ENCODE measurements around the gene RPS27.
A peak's percentile ranks its signal among the peaks of the same experiment; 100 is the strongest.

Gene RPS27

DNA sequence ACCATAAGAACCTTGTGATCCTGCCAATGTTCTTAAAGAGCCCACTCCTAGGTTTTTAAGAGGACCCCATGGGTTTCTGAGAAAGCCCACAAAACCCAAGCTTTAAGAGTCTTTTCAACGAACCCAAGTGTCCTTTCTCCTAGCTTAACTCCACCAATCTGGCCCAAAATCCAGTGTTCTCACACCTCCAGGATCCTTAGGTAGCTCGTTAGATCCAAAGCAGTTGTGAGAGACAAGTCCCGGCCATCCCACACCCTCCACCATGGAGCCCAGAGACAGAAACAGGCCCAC lies 45.8 kb upstream of the RPS27 start:
- TF ChIP-seq, protein P1, sequence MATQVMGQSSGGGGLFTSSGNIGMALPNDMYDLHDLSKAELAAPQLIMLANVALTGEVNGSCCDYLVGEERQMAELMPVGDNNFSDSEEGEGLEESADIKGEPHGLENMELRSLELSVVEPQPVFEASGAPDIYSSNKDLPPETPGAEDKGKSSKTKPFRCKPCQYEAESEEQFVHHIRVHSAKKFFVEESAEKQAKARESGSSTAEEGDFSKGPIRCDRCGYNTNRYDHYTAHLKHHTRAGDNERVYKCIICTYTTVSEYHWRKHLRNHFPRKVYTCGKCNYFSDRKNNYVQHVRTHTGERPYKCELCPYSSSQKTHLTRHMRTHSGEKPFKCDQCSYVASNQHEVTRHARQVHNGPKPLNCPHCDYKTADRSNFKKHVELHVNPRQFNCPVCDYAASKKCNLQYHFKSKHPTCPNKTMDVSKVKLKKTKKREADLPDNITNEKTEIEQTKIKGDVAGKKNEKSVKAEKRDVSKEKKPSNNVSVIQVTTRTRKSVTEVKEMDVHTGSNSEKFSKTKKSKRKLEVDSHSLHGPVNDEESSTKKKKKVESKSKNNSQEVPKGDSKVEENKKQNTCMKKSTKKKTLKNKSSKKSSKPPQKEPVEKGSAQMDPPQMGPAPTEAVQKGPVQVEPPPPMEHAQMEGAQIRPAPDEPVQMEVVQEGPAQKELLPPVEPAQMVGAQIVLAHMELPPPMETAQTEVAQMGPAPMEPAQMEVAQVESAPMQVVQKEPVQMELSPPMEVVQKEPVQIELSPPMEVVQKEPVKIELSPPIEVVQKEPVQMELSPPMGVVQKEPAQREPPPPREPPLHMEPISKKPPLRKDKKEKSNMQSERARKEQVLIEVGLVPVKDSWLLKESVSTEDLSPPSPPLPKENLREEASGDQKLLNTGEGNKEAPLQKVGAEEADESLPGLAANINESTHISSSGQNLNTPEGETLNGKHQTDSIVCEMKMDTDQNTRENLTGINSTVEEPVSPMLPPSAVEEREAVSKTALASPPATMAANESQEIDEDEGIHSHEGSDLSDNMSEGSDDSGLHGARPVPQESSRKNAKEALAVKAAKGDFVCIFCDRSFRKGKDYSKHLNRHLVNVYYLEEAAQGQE (IDR thresholded peaks at IDR 0.05; ENCODE audit: insufficient read depth in 1 of 2, low read depth in 2 of 2, low read length in 2 of 2), result no peak
- TF ChIP-seq POLR2AphosphoS5 (IDR thresholded peaks at IDR 0.05; ENCODE audit: low read depth, low read length), result no peak
- no peak for TF ChIP-seq FOXP2 (optimal IDR thresholded peaks at IDR 0.05; ENCODE audit: borderline replicate concordance, extremely low read depth, extremely low read length, insufficient read depth)
- TF ChIP-seq TAF1 (IDR thresholded peaks at IDR 0.05; ENCODE audit: borderline replicate concordance, insufficient read depth, low read length), result no peak
- no peak for TF ChIP-seq SIN3A (IDR thresholded peaks at IDR 0.05; ENCODE audit: borderline replicate concordance, insufficient read depth, low read length)

DNA sequence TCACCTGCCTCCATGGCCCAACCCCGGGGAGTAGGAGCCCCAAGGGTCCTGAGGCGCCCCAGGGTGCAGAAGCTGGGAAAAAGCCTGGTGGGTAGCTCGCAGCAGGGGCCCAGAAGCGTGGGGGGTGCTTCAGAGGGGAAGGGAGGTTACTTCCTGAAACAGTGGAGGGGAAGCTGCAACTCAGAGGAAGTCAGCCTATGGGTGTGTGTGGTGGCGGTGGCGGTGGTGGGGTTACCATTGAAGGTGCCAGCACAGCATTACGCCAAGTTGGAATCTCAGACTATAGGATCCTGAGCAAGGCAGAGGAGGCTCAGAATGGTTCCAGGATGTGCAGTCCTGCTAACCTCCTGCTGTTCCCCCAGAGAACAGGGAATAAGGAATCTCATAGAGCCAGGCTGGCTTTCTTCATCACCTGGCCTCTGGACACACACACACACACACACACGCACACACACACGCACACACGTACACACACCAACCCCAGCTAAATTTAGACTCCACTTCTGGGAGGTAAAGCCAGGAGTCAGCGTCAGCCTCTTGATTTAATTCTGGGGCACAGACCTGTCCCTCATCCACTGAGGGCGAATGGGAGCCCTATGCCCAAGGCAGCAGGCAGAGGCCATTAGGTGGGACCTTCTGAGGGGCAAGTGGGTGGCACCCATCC lies 45.3 kb upstream of the RPS27 start:
- TF ChIP-seq TAF1 (IDR thresholded peaks at IDR 0.05; ENCODE audit: borderline replicate concordance, insufficient read depth, low read length) (no peak), FOXP2 (optimal IDR thresholded peaks at IDR 0.05; ENCODE audit: borderline replicate concordance, extremely low read depth, extremely low read length, insufficient read depth) (no peak), SIN3A (IDR thresholded peaks at IDR 0.05; ENCODE audit: borderline replicate concordance, insufficient read depth, low read length) (no peak), POLR2AphosphoS5 (IDR thresholded peaks at IDR 0.05; ENCODE audit: low read depth, low read length) (no peak)
- TF ChIP-seq, protein P1 (IDR thresholded peaks at IDR 0.05; ENCODE audit: insufficient read depth in 1 of 2, low read depth in 2 of 2, low read length in 2 of 2), result no peak

DNA sequence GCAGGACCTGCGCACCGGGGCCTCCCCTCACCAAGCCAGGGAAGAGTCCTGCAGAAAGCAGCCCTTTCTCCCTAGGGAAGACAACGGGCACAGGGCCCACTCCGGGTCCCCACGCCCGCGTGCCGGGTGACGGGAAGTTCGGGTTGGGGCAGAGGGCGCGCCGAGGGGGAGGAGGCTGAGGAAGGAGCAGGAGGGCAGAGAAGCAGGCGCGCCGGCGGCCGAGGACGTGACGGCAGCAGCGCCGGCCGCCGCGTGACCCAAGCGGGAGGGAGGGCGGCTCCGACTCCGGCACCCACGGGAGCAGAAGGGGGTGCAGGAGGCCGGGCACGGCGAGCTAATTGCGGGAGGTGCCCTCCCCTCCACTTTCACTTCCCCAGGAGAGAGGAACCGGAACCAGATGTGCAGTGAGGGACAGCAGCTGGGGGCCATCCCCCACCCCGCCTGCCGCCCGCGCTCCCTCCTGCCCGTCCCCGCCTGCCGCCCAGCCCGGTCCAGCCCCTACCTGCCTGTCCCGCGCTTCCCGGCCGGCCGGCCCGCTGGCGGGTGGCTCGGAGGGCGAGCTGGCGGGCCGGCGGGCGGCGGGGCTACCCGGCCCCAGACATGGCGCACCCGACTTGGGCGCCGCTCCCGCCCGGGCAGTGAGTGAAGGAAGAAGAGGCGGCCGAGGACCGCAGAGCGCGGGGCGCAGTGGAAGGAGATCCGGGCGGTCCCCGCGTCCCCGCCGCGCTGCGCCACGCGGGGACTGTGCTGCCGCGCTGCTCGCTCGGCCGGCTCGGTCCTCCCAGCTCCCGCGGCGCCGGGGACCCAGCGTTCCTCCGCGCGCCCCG lies 44.6 kb upstream of the RPS27 start:
- TF ChIP-seq FOXP2 (optimal IDR thresholded peaks at IDR 0.05; ENCODE audit: borderline replicate concordance, extremely low read depth, extremely low read length, insufficient read depth) (no peak), POLR2AphosphoS5 (IDR thresholded peaks at IDR 0.05; ENCODE audit: low read depth, low read length) (no peak; the same call in none of the 2 replicates), TAF1 (IDR thresholded peaks at IDR 0.05; ENCODE audit: borderline replicate concordance, insufficient read depth, low read length) (peak; percentile 5; the same call in 1 of the 2 replicates), SIN3A (IDR thresholded peaks at IDR 0.05; ENCODE audit: borderline replicate concordance, insufficient read depth, low read length) (no peak)

DNA sequence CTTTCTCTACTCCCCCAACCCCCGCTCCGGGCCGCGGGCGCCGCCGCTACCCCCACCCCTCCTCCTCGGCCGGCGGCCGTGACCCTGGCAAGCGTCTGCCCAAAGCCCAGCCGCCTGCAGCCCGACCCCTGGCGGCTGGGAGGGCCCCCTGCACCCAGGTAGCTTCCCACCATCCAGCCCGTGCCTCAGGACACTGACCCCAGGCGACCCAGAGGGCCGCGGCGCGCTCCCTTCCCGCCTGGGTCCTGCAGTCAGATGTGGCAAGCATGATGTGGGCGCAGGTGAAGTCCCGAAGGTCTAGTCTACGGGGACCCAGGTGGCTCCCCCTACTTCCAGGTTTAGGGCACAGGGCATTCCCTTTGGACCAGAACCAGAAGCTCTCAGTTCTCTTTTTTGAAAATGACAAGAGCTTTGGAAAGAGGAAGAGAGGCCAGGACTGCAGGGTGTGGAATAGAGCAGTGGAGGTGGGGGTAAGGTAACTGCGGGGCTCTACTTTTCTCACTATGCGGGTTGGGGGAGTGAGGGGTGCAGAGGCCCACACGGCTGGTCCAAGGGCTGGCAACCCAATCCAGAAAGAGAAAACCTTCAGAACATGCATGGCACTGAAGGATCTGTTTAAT lies 43.8 kb upstream of the RPS27 start, which contains the start of gene DENND4B:
Gene DENND4B, minus strand, starts transcription at position 97 of the 620 bp plus-strand sequence. CDS start 2,344 bp downstream, outside the sequence.
- TF ChIP-seq POLR2AphosphoS5 (IDR thresholded peaks at IDR 0.05; ENCODE audit: low read depth, low read length) (no peak; the same call in 1 of the 2 replicates), TAF1 (IDR thresholded peaks at IDR 0.05; ENCODE audit: borderline replicate concordance, insufficient read depth, low read length) (peak; percentile 88), FOXP2 (optimal IDR thresholded peaks at IDR 0.05; ENCODE audit: borderline replicate concordance, extremely low read depth, extremely low read length, insufficient read depth) (peak; percentile 70), SIN3A (IDR thresholded peaks at IDR 0.05; ENCODE audit: borderline replicate concordance, insufficient read depth, low read length) (peak; percentile 88; the same call in 1 of the 2 replicates)
- TF ChIP-seq, protein P1 (IDR thresholded peaks at IDR 0.05; ENCODE audit: insufficient read depth in 1 of 2, low read depth in 2 of 2, low read length in 2 of 2), result peak; percentile 23 to 40; a peak in 1 of 4 replicates

DNA sequence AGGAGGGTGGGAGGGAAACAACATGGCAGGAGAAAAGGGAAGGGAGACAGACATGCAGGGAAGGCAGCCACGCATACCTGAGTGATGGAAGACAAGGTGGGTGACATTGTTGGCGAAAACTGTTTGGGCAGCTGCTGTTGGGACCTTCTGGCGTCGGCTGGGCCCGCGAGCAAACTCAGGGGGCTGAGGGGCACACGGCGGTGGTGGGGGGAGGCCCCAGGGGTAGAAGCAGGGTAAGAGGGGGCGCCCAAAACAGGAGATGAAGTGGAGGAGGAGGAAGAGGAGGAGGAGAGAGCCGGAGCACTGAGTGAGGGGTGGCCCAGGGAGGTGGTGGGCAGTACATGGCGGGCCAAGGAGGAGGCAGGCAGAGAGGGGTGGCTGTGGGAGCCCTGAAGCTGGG lies 39.4 kb upstream of the RPS27 start:
- TF ChIP-seq POLR2AphosphoS5 (IDR thresholded peaks at IDR 0.05; ENCODE audit: low read depth, low read length) (no peak), FOXP2 (optimal IDR thresholded peaks at IDR 0.05; ENCODE audit: borderline replicate concordance, extremely low read depth, extremely low read length, insufficient read depth) (no peak), TAF1 (IDR thresholded peaks at IDR 0.05; ENCODE audit: borderline replicate concordance, insufficient read depth, low read length) (no peak)

Data from PFSK-1 (cell line).